Eye (tissue), 1 donor: ENCODE data around the gene TRIP10.
"Not testable (repeated sequence)": the region's sequence is repeated elsewhere in the genome, so short reads cannot be mapped to it uniquely, and the experiment has no call there.

Source experiments
- DNase-seq: peaks from one replicate; pipeline ENCODE4 v3.0.0-alpha.2; 2015

Gene TRIP10

DNA sequence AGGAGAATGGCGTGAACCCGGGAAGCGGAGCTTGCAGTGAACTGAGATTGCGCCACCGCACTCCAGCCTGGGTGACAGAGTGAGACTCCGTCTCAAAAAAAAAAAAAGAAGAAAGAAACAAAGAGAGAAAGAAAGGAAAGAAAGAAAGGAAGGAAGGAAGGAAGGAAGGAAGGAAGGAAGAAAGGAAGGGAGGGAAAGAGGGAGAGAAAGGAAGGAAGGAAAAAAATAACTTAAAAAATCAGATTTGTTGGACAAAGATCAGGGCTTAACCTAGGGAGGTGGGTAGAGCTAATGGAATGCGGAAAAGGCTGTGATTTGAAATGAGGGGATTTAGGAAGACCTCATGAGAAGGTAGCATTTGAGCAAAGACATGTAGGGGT, 32.2 kb downstream of the TRIP10 start:
- DNase-seq, result not testable (repeated sequence)

DNA sequence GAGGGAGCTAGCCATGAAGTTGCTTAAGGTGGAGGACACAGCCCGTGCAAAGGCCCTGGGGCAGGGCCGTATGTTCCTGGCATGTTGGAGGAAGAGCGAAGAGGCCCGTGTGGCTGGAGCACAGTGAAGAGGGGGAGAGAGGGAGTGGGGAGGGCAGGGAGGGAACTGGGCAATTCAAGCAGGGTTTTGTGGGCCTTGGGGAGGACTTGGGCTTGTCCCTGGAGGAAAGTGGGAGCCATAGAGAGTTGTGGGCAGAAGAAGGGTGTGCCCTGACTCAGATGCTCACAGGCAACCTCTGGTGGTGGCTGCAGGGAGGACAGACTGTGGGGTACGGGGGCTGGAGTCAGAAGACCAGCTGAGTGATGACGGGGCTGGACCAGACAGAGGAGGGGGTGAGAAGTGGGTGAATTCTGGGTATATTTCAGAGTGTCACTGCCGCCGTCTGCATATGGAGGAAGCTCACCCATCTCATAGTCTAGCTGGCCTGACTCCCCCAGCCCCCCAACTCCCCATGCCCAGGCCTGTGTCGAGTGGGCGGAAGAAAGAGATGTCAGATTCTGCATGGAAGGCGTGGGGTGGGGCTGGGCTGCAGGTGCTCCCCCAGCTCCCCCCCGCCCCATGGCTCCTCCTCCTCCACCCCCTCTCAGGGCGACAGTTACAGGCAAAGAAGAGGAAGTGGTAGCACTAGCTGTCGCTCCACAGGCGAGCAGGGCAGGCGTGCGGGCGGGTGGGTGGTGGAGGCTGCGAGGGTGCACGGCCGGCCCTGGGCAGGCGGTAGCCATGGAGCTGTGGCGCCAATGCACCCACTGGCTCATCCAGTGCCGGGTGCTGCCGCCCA, 32.8 kb downstream of the TRIP10 start, which contains the start of gene VAV1:
VAV1 (plus strand) TSS at position 681 of the 838 bp plus-strand sequence; CDS start at position 781, 100 bp downstream.
- DNase-seq, result no peak

GRCh38 chr19:6772866-6773322, 33.4 kb downstream of the TRIP10 start:
- no peak for DNase-seq

GRCh38 chr19:6773323-6773931, 33.9 kb downstream of the TRIP10 start:
- no peak for DNase-seq

DNA sequence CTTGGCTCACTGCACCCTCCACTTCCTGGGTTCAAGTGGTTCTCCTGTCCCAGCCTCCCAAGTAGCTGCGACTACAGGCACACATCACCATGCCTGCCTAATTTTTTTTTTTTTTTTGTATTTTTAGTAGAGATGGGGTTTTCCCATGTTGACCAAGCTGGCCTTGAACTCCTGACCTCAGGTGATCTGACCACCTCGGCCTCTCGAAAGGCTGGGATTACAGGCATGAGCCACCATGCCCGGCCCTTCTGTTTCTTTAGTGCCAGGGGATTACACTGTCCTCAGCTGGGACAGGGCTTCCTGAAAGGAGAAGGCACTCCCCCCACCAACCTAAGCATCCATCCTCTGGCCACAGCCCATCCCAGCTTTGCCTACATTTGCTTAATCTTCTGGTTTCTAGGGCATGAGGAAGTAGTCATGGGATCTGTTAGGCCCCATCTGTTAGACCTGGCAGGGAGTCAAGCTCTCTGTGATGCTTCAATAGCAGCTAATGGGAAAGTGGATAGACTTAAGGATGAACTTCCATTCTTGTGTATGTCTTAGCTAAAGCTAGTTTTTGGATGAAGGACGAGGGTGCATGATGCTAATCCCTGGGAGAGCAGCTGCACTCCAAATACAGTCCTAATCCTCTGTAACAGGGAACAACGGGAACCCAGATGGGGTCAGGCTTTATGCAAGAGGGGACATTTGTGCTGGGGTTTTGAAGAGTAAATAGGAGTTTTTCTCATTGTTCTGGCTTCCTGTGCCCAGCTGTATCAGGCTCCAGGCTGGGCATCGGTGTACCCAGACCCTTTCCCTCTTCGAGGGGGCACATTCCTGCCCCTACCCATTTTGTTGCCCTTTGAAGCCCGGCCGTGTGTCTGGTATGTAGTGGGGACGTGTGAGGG, 35.6 kb downstream of the TRIP10 start:
- DNase-seq, result peak; percentile 8

DNA sequence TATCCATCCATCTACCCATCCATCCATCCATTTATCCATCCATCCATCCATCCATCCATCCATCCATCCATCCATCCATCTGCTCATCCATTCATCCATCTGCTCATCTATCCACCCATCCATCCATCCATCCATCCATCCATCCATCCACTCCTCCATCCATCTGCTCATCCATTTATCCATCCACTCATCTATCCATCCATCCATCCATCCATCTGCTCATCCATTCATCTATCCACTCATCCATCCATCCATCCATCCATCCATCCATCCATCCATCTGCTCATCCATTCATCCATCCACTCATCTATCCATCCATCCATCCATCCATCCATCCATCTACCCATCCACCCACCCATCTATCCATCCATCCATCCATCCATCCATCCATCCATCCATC, 36.6 kb downstream of the TRIP10 start:
- not testable (repeated sequence) for DNase-seq

- DNase-seq, result no peak
These were observed 37.5 kb downstream of the TRIP10 start for GRCh38 chr19:6776999-6777398.

DNA sequence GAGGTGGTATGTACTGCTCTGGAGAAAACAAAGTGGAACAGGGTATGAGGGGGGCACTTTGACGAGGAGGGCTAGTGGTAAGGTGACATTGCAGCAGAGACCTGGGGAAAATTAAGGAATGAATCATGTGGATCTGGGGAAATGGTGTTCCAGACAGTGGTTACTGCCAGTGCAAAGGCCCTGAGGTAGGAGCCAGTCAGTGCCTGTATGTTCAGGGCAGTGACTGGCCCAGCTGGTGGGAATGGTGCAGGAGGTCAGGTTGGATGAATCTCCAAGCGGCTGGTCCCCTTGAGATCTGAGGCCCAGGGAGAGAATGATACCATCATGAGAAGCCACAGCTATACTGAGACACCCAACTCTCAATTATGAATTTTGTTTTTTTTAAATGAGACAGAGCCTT, 38.0 kb downstream of the TRIP10 start:
- no peak for DNase-seq

DNA sequence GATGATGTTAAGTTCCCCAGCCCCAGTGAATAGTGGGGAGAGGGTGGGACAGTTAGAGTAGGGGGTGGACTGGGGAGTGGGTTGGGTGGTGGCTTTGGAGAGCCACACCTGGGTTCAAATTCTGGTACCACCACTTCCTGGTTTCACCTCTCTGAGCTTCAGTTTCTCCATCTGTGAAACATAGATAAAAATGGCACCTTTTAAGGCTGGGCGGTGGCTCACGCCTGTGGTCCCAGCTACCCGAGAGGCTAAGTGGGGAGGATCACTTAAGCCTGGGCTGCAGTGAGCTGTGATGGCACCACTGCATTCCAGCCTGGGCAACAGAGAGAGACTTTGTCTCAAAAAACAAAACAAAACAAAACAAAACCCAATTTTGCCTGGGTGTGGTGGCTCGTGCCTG, 38.9 kb downstream of the TRIP10 start:
- no peak for DNase-seq

- DNase-seq, result no peak
These were observed 39.7 kb downstream of the TRIP10 start for GRCh38 chr19:6779206-6779605.

DNA sequence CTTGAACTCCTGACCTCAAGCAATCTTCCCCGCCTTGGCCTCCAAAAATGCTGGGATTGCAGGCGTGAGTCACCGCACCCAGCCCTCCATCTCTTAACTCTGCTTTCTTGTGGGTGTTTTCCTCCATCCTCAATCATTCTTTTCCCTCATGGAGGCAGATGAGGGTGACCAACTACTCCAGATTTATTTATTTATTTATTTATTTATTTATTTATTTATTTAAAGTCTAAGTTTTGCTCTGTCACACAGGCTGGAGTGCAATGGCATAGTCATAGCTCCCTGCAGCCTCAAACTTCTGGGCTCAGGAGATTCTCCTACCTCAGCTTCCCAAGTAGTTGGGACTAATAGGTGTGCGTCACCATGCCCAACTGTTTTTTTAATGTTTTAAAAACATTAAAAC, 47.9 kb downstream of the TRIP10 start:
- DNase-seq, result no peak

DNA sequence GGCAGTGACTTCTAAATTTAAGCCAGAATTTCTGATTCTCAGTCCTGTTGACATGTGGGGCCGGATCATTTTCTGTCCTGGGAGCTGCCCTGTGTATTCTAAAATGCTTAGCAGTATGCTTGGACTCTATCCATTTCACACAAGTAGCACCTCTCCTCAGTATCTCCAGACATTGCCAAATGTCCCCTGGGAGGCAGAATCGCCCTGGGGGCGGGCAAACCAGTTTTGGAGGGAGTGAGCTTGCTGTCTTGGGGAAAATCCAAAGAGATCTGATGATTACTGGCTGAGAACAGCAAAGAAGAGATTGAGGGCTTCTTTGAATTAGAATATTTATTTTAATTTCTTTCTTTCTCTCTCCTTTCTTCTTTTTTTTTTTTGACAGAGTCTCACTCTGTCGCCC, 49.4 kb downstream of the TRIP10 start:
- DNase-seq, result no peak

- DNase-seq, result no peak
These were observed 51.0 kb downstream of the TRIP10 start for GRCh38 chr19:6790194-6791128.

DNA sequence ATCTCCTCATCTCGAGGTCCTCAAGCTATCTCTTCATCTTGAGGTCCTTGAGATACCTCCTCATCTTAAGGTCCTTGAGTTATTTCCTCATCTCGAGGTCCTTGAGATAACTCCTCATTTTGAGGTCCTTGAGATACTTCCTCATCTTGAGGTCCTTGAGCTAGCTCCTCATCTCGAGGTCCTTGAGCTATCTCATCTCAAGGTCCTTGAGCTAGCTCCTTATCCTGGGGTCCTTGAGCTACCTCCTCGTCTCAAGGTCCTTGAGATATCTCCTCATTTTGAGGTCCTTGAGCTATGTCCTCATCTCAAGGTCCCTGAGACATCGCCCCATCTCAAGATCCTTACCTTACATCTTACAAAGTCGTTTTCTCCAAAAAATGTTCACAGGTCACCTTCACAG, 51.8 kb downstream of the TRIP10 start:
- no peak for DNase-seq

- DNase-seq, result no peak
These were observed 53.9 kb downstream of the TRIP10 start for GRCh38 chr19:6793411-6793810.

- DNase-seq, result no peak
These were observed 54.5 kb downstream of the TRIP10 start for GRCh38 chr19:6793973-6794372.

DNA sequence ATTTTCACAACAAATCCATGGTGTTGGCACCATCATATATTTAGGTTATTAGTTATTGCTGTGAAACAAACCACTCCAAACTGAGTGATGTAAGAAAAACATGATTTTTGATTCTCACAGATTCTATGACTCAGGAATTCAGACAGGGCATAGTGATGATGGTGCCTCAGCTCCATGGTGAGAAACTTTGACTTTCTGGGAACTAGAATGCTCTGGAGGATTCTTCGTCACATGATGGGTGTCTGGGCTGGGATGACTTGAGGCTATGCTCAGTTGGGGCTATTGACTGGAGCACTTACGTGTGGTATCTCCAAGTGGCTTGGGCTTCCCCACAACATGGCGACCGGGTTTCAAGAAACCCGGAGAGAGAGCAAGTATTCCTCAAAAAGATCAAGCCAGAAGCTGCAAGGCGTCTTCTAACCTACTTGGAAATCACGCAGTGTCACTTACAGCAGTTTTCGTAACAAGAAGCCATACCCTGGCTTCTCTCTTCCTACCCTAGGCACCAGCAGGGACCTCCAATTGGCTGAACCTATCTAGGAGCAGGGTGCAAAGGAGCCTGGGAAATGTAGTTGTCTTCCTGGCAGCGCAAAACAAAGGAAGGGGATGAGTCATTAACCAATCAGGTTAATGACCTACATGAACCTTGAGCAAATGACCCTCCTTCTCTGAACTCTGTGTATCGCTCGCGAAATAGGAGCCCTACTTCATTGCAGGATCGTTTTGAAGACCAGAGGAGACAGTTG, 55.4 kb downstream of the TRIP10 start:
- DNase-seq, result no peak

DNA sequence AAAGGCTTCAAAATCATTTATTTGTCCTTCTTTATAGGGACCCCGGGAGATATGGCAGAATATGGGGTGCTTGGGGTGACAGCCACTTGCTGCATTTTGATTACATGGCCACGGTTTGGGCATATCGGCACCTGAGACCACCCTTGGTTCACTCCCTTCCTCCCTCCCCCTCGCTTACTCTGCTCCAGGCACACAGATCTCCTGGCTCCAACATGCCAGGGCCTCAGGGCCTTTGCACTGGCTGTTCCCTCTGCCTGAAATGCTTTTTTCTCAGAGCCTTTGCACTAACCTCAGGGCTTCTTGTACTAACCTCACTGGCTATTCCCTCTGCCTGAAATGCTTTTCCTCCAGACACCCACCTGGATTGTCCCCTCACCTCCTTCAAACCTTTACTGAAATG, 56.8 kb downstream of the TRIP10 start:
- no peak for DNase-seq

DNA sequence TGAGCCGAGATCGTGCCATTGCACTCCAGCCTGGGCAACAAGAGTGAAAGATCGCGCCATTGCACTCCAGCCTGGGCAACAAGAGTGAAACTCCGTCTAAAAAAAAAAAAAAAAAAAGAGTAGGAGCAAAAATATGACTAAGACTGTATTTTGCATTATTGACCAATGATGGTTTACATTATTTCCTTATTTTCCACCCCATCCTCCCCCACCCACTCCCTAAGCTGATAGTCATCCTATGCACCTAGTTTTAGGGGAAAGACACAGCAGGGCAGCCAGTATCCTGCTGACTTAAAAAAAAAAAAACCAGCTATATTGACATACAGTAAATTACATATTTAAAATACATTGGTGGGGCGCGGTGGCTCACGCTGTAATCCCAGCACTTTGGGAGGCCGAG, 58.2 kb downstream of the TRIP10 start:
- DNase-seq, result no peak

DNA sequence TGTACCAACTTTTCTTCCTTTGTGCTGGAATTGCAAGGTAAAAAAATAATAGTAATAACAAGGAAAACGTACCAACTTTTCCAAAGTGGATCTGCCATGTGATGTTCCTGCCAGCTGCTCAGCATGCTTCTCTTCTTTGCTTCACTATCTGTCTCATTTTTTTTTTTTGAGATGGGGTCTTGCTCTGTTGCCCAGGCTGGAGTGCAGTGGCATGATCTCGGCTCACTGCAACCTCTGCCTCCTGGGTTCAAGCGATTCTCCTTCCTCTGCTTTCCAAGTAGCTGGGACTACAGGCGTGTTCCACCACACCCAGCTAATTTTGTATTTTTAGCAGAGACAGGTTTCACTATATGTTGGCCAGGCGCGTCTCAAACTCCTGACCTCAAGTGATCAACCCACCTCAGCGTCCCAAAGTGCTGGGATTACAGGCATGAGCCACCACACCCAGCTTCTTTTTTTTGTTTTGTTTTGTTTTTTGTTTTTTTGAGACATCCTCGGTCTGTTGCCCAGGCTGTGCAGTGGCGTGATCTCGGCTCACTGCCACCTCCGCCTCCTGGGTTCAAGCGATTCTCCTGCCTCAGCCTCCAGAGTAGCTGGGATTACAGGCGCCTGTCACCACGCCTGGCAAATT, 60.8 kb downstream of the TRIP10 start:
- not testable (repeated sequence) for DNase-seq

GRCh38 chr19:6800991-6801484, 61.6 kb downstream of the TRIP10 start:
- DNase-seq, result no peak
